ENCODE measurements around the gene ABLIM1. TPM values are rescaled to one million over a fixed set of nuclear protein-coding genes. Genes with fewer than 3 reads are reported as not detected.

Gene ABLIM1
- total and polyA plus RNA-seq, 2 experiments from 2014 or later, result 21.9 to 45.1 TPM

DNA sequence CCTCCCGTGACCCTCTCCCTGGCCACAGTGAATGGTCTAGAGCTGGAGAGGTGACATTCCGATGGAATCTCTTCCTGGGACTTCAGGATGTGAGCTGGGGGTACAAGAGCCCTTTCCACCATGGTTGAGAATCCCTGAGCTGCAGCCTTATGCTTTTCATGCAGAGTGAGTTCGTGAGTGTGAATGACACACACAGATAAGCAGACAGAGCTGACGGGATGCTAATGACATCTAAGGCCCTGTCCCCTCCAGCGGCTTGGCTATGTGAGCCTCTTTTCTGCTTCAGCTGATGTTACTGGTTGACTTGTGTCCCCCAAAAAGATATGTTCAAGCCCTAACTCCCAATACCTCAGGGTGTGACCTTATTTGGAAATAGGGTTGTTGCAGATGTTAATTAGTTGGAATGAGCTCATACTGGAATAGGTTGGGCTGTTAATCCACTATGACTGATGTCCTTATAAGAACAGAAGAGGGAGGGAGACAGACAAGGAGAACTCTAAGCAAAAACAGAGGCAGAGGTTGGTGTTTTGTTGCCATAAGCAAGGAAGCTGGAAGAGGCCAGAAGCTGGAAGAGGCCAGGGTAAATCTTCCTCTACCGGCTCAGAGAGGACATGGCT lies 142.7 kb downstream of the ABLIM1 start (continued):
- TF ChIP-seq, protein P1, sequence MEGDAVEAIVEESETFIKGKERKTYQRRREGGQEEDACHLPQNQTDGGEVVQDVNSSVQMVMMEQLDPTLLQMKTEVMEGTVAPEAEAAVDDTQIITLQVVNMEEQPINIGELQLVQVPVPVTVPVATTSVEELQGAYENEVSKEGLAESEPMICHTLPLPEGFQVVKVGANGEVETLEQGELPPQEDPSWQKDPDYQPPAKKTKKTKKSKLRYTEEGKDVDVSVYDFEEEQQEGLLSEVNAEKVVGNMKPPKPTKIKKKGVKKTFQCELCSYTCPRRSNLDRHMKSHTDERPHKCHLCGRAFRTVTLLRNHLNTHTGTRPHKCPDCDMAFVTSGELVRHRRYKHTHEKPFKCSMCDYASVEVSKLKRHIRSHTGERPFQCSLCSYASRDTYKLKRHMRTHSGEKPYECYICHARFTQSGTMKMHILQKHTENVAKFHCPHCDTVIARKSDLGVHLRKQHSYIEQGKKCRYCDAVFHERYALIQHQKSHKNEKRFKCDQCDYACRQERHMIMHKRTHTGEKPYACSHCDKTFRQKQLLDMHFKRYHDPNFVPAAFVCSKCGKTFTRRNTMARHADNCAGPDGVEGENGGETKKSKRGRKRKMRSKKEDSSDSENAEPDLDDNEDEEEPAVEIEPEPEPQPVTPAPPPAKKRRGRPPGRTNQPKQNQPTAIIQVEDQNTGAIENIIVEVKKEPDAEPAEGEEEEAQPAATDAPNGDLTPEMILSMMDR (conservative IDR thresholded peaks at IDR 0.05; ENCODE audit: low read depth in 2 of 2), result no peak
- no peak for TF ChIP-seq EZH2 (IDR thresholded peaks at IDR 0.05; ENCODE audit: low read depth, unreplicated experiment)
- TF ChIP-seq STAT1 (IDR thresholded peaks at IDR 0.05; ENCODE audit: unreplicated experiment), result no peak
- TF ChIP-seq ZNF331 (CRISPR knock-in tag; IDR thresholded peaks at IDR 0.05; ENCODE audit: low read depth), result no peak
- no peak for TF ChIP-seq CREB1 (CRISPR knock-in tag; IDR thresholded peaks at IDR 0.05; ENCODE audit: low read depth)
- TF ChIP-seq NANOG (IDR thresholded peaks at IDR 0.05; ENCODE audit: borderline replicate concordance), result no peak
- TF ChIP-seq JUNB (IDR thresholded peaks at IDR 0.05; ENCODE audit: unreplicated experiment), result no peak

DNA sequence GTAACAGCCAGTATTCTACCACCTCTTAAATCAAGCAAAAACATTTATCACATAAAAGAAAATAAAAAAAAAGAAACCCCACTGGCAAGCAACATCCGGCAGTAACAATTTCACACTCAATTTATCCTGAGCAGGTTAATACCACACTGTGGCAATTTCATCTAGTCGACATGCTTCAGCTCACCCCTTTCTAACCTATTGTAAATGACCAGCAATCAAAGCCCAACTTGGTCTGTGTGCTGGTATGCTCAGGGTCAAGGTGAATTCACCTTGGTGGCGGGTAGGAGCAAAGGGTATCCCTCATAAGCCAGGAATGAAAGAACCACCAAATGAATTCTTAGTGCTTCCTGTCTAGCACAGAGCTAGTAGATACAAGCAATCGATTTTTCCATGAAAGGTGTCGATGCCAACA lies 144.7 kb downstream of the ABLIM1 start:
- no peak overlapping the region for H3K27ac ChIP-seq (ENCODE audit: low read depth)
- Mint-ChIP-seq H3K27me3 (ENCODE audit: insufficient read depth, low read depth, poor library complexity) (peaks cover 3% of the 10 kb centered on the region), H3K4me1 (peaks cover 28% of the 10 kb centered on the region)

More for the DNA sequence above, 144.7 kb downstream of the ABLIM1 start:
- Mint-ChIP-seq H3K9me3 (no peaks in the 10 kb centered on the region), H3K27ac (no peak overlapping the region), H3K4me3 (no peak overlapping the region), H3K36me3 (ENCODE audit: low read depth) (no peaks in the 10 kb centered on the region)
- H3K27me3 ChIP-seq (ENCODE audit: insufficient read depth), result no peaks in the 10 kb centered on the region
- no peak for DNase-seq (ENCODE audit: low spot score)
- peaks cover 57% of the 10 kb centered on the region for H3K79me2 ChIP-seq (replicated peaks; ENCODE audit: insufficient read depth)
- H4K20me1 ChIP-seq (replicated peaks; ENCODE audit: insufficient read depth), result peaks cover 3% of the 10 kb centered on the region; the same call in 1 of the 2 replicates
- no peak overlapping the region for H3K4me3 ChIP-seq
- no peak overlapping the region for H2AFZ ChIP-seq
- no peaks in the 10 kb centered on the region for H3F3A ChIP-seq (replicated peaks; ENCODE audit: low read depth)
- H3K9me2 ChIP-seq (ENCODE audit: insufficient read depth), result peaks cover 8% of the 10 kb centered on the region; the same call in 1 of the 2 replicates
- no peak for ATAC-seq
- no peak for TF ChIP-seq ZNF331 (CRISPR knock-in tag; IDR thresholded peaks at IDR 0.05; ENCODE audit: low read depth)
- TF ChIP-seq CREB1 (CRISPR knock-in tag; IDR thresholded peaks at IDR 0.05; ENCODE audit: low read depth), result no peak
- no peak for TF ChIP-seq EZH2phosphoT487 (IDR thresholded peaks at IDR 0.05; ENCODE audit: unreplicated experiment)
- no peak for TF ChIP-seq ZNF114 (CRISPR knock-in tag; IDR thresholded peaks at IDR 0.05)
- TF ChIP-seq, protein P1 (conservative IDR thresholded peaks at IDR 0.05; ENCODE audit: low read depth in 2 of 2), result no peak
- no peak for TF ChIP-seq EZH2 (IDR thresholded peaks at IDR 0.05; ENCODE audit: low read depth, unreplicated experiment)
- TF ChIP-seq NANOG (IDR thresholded peaks at IDR 0.05; ENCODE audit: borderline replicate concordance), result no peak
- no peak for TF ChIP-seq POLR2AphosphoS5 (IDR thresholded peaks at IDR 0.05; ENCODE audit: low read depth)
- H3K36me3 ChIP-seq (ENCODE audit: insufficient read depth), result no peaks in the 10 kb centered on the region
- H3K4me2 ChIP-seq, result no peak overlapping the region
- H3K4me1 ChIP-seq (ENCODE audit: insufficient read depth), result peaks cover 8% of the 10 kb centered on the region; the same call in 1 of the 2 replicates
